MV-4-11 (cell line): ENCODE measurements around the gene ALDH2.
"Not testable (repeated sequence)": the region's sequence is repeated elsewhere in the genome, so short reads cannot be mapped to it uniquely, and the experiment has no call there.

Source experiments
- DNase-seq: peaks from one replicate; lab custom pipeline; 2025; lab: John Stamatoyannopoulos, UW

Gene ALDH2

GRCh38 chr12:111759271-111759670 is 7.5 kb upstream of the ALDH2 start:
- no peak for DNase-seq

- no peak for DNase-seq
These were observed 6.7 kb upstream of the ALDH2 start for GRCh38 chr12:111759991-111760390.

- no peak for DNase-seq
These were observed 5.6 kb upstream of the ALDH2 start for GRCh38 chr12:111761099-111761498.

GRCh38 chr12:111761706-111762105 is 5.0 kb upstream of the ALDH2 start:
- DNase-seq, result no peak

GRCh38 chr12:111763552-111763951 is 3.2 kb upstream of the ALDH2 start:
- DNase-seq, result not testable (repeated sequence)

GRCh38 chr12:111764120-111764821 is 2.5 kb upstream of the ALDH2 start:
- no peak for DNase-seq

- DNase-seq, result no peak
These were observed 827 bp downstream of the ALDH2 start for GRCh38 chr12:111767362-111768158.

GRCh38 chr12:111768159-111768895 is 1.6 kb downstream of the ALDH2 start:
- no peak for DNase-seq

GRCh38 chr12:111769599-111769998 is 2.9 kb downstream of the ALDH2 start:
- DNase-seq, result no peak

GRCh38 chr12:111773801-111774551 is 7.2 kb downstream of the ALDH2 start:
- DNase-seq, result peak; percentile 89

- DNase-seq, result peak; percentile 98
These were observed 8.8 kb downstream of the ALDH2 start for GRCh38 chr12:111775205-111776193.

- DNase-seq, result no peak
These were observed 10.2 kb downstream of the ALDH2 start for GRCh38 chr12:111776836-111777344.

GRCh38 chr12:111777345-111778045 is 10.8 kb downstream of the ALDH2 start:
- DNase-seq, result peak; percentile 22

GRCh38 chr12:111780166-111780565 is 13.4 kb downstream of the ALDH2 start:
- DNase-seq, result peak; percentile 53

GRCh38 chr12:111780615-111781014 is 13.9 kb downstream of the ALDH2 start:
- no peak for DNase-seq

- DNase-seq, result no peak
These were observed 14.4 kb downstream of the ALDH2 start for GRCh38 chr12:111781085-111781658.

- DNase-seq, result no peak
These were observed 16.3 kb downstream of the ALDH2 start for GRCh38 chr12:111783046-111783445.

GRCh38 chr12:111784953-111785352 is 18.2 kb downstream of the ALDH2 start:
- no peak for DNase-seq

- no peak for DNase-seq
These were observed 18.9 kb downstream of the ALDH2 start for GRCh38 chr12:111785651-111786050.
